Ureter (tissue), 1 donor: Measurements from ENCODE around the gene NCKAP5. TPM values are rescaled to one million over a fixed set of nuclear protein-coding genes. Genes with fewer than 3 reads are reported as not detected.

Experiments used
- DNase-seq: peaks from one replicate; pipeline ENCODE4 v3.0.0-alpha.2; 2020; ENCODE audit warnings: low spot score
- total RNA-seq: library from RNA; stranded (reverse); gene quantifications from one replicate; pipeline ENCODE4 v1.2.4, GENCODE V29; 2023
- donor health status: DM: yes; HTN: yes; CAD: no.

NCKAP5 gene
- total RNA-seq, 1 donor from 2014 or later, result 7.3 TPM

DNA sequence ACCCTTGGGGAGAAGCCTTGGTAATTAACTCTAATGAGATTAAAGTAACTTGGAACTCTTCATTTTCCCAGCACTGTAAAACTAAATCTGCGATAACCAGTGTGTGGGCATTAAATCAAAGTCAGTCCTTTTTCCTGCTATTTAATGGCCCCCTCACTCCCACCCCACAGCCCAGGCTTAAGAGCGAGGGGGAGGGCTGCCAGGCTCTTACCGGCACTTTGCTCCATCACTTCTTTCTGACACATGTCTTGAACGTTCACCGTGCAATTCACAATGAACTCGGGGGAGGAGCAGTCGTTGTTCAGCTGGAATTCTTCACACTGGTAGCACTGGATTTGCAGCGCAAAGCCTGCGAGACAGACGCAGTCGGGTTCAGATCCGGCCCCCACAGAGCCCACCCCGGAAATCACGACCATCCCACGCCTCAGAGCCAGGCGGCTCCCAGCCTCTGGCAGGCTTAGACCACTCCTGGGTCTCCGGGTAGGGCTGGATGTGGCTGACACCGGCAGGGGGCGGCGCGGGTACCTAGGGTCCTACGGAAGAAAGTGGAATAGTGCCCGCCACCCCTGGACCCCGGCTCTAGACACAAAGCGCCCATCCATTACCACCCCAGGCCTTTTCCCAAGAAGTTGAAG lies 900.0 kb downstream of the NCKAP5 start:
- DNase-seq, result no peak

- no peak for DNase-seq
Observed at GRCh38 chr2:132667706-132668105, 900.6 kb downstream of the NCKAP5 start.

DNA sequence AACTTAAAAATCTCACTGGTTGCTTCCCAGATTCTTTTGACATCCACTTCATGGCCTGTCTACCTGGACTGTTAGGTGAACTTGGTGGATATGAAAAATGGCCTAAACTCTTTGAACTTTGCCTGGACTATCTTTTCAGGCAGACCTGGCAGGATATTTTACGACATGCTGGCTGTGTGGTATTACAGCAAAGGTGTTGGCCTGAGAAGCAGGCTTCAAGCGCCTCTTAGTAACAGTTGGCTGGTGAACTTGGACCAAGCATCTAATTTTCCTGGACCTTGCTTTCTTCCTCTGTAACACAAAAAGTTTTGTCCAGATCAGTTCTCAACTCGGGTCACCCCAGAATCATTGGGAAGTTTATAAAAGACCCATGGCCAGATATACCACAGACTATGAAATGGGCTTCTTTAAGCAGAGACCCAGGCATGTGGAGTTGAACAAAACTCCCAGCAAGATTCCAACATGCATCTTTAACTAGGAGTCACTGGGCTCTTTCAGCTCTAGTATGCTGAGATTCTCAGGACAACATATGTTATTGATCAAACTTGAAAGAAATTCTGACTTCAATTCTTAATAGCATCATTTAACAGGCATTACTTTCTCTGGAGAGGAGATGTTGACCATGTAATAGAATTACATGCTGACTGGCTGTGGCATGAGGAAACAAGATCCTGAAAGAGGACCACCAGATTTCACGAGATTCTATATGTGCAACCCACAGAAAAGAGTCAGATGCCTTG lies 902.7 kb downstream of the NCKAP5 start:
- DNase-seq, result no peak

GRCh38 chr2:132664096-132664495 lies 904.2 kb downstream of the NCKAP5 start:
- DNase-seq, result no peak

DNA sequence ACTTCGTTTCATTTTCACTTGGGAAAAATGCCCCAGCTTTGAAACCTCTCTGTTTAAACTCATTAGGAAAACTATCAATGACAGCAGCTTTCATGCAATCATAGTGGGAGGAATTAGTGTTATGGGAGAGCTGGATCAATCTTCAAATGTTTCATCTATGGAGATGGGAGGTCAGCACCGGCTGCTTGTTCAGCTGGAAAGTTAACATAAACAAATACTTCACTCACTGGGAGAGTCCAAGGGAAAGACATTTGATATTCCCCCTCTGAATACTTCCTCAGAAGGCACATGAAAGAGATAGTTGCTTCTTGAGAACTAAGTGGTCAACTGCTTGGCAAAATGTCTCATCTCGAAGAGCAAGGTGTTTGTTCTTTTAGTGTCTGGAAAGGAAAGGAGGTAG lies 905.5 kb downstream of the NCKAP5 start:
- no peak for DNase-seq

GRCh38 chr2:132659331-132659730 lies 908.9 kb downstream of the NCKAP5 start:
- no peak for DNase-seq

GRCh38 chr2:132656266-132656975 lies 911.8 kb downstream of the NCKAP5 start:
- DNase-seq, result no peak

DNA sequence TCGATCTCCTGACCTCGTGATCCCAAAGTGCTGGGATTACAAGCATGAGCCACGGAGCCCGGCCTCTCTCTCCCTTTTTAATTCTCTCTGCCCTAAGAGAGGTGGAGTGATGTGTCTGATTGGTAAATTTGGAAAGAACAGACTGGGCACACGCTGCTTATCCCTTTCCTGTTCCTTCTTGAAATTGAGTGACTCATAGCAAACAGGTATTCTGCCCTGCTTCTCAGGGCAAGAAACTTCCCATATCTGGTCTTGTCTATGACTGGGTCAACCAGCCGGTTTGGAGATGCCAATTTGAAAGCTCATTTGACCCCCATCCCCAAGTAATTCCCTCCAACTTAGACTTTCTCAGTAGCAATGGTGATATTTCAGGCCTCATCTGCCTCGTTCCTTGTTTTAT lies 913.3 kb downstream of the NCKAP5 start:
- DNase-seq, result no peak

- DNase-seq, result no peak
Observed at GRCh38 chr2:132654335-132654734, 913.9 kb downstream of the NCKAP5 start.

DNA sequence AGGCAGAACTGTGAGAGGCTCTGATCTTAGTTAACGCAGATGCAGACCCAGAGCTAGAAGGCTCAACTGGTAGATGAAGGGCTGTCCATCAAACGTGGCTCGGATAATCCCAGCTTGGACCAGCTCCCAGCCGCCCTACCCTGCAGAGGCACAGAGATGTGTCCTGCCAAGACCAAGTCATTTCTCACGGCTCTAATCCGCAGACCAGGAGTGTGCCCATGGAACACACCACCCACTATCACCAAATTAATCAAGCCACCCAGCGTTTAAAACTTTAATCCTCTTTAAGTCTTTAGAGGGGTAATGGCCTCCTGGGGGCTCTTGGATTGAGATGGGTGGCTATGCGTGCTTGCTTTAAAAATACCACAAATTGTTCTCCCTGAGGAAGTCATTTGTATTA lies 915.8 kb downstream of the NCKAP5 start:
- no peak for DNase-seq

DNA sequence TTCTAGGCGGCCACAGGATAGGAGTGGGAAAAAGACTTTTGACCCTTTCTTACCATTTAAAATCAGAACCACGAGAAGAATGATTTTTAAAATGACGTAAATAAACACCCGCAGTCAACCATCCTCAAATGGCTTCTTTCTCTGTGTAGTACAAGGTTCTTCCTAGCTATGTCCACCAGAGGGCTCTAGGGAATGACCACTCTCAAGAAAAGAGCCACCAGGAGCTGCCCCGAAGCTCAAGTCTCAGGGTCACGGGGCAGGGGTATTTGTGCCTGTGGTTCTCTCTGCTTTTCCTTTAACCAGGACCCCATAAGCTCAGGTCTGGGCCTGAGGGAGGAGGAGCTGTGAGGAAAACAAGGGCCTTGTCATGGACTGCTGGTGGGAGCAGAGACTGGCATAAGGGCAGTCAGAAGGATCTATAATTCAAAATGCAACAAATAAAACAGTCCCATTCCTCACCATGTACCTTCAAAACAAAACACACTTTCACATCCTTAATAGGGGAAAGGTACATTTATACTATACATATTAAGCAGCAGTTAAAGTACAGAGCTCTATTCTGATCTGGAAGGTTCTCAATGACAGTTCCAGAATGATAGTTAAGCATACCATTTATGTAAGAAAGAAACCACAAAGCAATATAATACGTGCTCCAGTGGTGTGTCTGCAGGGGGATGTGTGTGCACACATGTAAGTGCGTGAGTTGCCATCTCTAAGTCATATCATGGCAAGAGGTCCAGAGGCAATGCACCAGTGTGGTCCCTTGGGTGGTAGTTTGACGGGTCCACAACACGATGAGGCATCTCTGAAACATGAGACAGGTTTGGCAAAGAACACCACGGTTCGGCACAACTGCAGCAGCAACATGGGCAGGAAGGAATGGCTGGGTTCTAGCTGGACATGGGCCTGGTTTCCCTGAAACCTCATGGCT lies 916.9 kb downstream of the NCKAP5 start:
- DNase-seq, result no peak

DNA sequence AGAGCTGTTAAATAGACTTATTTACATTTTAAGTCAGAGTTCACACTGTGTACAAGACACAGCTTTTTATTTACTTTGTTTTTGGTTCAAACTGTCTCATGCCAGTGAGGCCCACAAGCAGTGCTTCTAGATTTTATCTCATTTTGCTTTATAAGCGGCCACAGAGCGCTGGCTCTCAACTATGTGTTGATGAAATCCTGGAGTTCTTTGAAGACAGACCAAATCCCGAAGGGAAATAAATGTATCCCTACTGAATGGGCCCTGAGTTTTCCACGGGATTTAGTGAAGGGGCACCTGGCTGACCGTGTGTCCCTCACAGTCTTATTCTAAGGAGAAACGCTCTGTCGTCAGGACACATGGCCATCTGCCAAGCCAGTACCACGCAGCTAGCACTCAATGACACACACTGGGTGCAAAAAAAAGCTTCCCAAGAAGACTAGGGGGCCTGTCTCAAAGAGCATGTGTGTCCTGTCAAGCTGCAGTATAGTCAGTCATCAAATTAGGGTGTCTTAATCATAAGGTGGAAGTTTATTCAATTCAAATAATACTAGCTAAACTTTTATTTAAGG lies 921.6 kb downstream of the NCKAP5 start:
- no peak for DNase-seq

DNA sequence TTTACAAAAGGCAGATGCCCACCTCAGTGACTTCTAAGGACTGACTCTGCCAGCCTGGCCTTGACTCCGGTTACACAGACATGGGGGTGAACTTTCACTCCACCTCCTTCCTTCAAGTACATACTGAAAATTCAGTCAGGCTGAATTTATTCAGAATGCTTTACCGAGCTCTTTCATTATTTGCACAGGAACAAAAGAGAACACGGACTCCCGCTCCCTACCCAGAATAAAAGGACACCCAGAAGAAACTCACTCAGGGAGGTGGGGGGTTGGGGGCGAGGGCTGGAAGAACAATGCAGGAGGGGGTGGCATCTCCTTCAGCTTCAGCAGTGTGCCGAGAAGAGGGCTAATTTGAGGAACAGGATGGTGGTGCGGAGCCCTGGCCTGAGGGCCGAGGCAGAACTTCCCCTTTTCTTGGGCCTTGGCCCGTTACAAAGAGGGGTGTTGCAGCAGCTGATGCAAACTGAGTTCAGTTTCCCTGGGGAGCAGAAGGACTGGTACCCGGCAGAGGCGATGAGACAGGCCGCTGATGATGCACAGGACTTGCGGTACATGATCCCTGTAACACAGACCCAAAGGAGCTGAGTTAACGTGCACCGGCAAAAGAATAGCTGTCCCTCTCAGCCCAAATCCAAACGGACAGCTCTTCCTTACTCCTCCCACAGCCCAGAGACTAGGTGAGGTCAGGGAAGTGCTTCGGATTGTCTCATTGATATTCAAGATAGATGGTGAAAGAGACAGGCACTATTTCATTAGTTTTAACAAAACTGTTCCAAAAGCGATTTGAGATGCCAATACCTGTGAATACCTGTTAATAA lies 922.3 kb downstream of the NCKAP5 start:
- no peak for DNase-seq

DNA sequence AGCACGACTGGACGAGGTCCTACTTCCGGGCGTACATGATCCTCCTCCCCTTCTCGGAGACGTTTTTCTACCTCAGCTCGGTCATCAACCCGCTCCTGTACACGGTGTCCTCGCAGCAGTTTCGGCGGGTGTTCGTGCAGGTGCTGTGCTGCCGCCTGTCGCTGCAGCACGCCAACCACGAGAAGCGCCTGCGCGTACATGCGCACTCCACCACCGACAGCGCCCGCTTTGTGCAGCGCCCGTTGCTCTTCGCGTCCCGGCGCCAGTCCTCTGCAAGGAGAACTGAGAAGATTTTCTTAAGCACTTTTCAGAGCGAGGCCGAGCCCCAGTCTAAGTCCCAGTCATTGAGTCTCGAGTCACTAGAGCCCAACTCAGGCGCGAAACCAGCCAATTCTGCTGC lies 923.1 kb downstream of the NCKAP5 start:
- DNase-seq, result no peak

GRCh38 chr2:132642415-132642814 lies 925.8 kb downstream of the NCKAP5 start:
- no peak for DNase-seq

DNA sequence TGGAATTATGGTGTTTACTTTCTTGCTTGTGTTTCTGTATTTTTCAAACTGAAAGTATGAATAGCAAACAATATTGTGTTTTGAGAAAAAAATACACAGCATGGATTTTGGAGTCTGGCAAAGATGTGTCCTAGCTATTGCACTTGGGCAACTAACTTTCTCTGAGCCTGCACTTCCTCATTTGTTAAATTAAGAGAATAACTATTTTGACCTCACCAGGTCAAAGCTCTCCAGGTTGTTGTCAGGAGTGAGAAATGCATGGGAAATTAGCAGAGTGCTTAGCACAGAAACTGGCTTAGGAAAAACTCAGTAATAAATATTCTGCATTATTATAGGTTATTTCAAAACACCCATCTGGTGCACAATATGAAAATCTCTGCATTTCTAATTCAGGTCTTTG lies 926.4 kb downstream of the NCKAP5 start:
- DNase-seq, result no peak

- DNase-seq, result no peak
Observed at GRCh38 chr2:132640116-132640515, 928.1 kb downstream of the NCKAP5 start.

- DNase-seq, result no peak
Observed at GRCh38 chr2:132638313-132639040, 929.8 kb downstream of the NCKAP5 start.

DNA sequence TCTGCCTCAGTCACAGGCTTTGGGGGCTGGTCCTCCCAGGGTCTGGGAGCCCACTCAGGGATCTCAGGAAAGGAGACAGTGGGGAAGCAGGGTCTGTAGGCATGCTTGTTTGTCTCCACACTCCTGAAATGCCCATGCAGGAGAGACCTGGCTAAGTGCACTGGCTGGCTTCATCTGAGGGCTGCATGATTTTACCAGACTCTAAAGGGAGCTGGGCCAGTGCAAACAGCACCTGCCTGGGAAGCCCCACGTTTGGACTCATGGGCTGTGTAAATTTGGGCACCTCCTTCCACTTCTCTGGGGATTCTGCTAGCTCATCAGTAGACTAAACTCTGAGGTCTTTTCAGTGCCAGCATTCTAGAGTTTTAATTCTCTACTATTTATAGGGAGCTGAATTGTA lies 931.9 kb downstream of the NCKAP5 start:
- no peak for DNase-seq

- DNase-seq, result no peak
Observed at GRCh38 chr2:132633635-132634034, 934.6 kb downstream of the NCKAP5 start.
